A673 (cell line): ENCODE measurements around the gene SEC22A. TPM values are rescaled to one million over a fixed set of nuclear protein-coding genes. Genes with fewer than 3 reads are reported as not detected.

Source experiments
- BruUV-seq: library from RNA; stranded (reverse); fragments of 400-500 nt; replicated peaks from 2 replicates; lab custom pipeline; 2021; lab: Mats Ljungman, UMichigan
- CTCF ChIA-PET: fragments of 300-600 bp; sonication (Branson Sonifier 250); formaldehyde crosslinking; loops from one replicate; lab custom pipeline; 2022; ENCODE audit warnings: antibody characterized with exemption; lab: Charles Lee
- POLR2A ChIA-PET: fragments of 300-600 bp; sonication (Branson Sonifier 250); formaldehyde crosslinking; loops from one replicate; lab custom pipeline; 2022; ENCODE audit warnings: antibody characterized with exemption; ENCODE audit not compliant: low non-redundant PET; lab: Charles Lee
- DNase-seq: peaks from one replicate; pipeline ENCODE4 v3.0.0-alpha.2; 2015; ENCODE audit warnings: low spot score
- H3K27ac ChIP-seq: fragments of 200-600 bp; sonication (generic); 2 replicates; pipeline ENCODE4 v1.5.1; 2016; ENCODE audit warnings: mixed run types, low read depth, mild to moderate bottlenecking, mixed read lengths, antibody characterized with exemption, low read length; ENCODE audit not compliant: poor library complexity, severe bottlenecking
- H3K27me3 ChIP-seq: fragments of 200-600 bp; sonication (generic); replicated peaks from 2 replicates; pipeline ENCODE4 v1.6.1; 2017; ENCODE audit warnings: mixed run types, low read depth, mild to moderate bottlenecking, mixed read lengths, antibody characterized with exemption, low read length; ENCODE audit not compliant: insufficient read depth, poor library complexity
- H3K36me3 ChIP-seq: fragments of 200-600 bp; sonication (generic); 2 replicates; pipeline ENCODE4 v1.6.1; 2016; ENCODE audit warnings: mixed run types, mild to moderate bottlenecking, mixed read lengths, antibody characterized with exemption, low read length; ENCODE audit not compliant: insufficient read depth, poor library complexity, severe bottlenecking
- H3K4me1 ChIP-seq: fragments of 200-600 bp; sonication (generic); 2 replicates; pipeline ENCODE4 v1.6.1; 2017; ENCODE audit warnings: mixed run types, mild to moderate bottlenecking, mixed read lengths, antibody characterized with exemption, low read length; ENCODE audit not compliant: insufficient read depth, poor library complexity, severe bottlenecking
- H3K4me3 ChIP-seq: fragments of 200-600 bp; sonication (generic); 2 replicates; pipeline ENCODE4 v1.5.1; 2016; ENCODE audit warnings: low read depth, mixed run types, mild to moderate bottlenecking, mixed read lengths, low read length; ENCODE audit not compliant: poor library complexity, severe bottlenecking
- H3K9me3 ChIP-seq: fragments of 200-600 bp; sonication (generic); 2 replicates; pipeline ENCODE4 v1.6.1; 2016; ENCODE audit warnings: mixed run types, low read depth, mild to moderate bottlenecking, mixed read lengths, antibody characterized with exemption, low read length; ENCODE audit not compliant: poor library complexity, severe bottlenecking
- CTCF ChIP-seq: fragments of 300-800, 200-600 bp; sonication (generic); conservative IDR thresholded peaks from 2 replicates; pipeline ENCODE4 v1.5.1; 2017; ENCODE audit warnings: low read depth, mild to moderate bottlenecking, antibody characterized with exemption, low read length, moderate library complexity, mixed read lengths
- EZH2 ChIP-seq: fragments of 200-600 bp; sonication (generic); IDR thresholded peaks from 2 replicates; pipeline ENCODE4 v1.6.1; 2017; ENCODE audit warnings: borderline replicate concordance, low read depth, mild to moderate bottlenecking, mixed read lengths, antibody characterized with exemption, low read length; ENCODE audit not compliant: poor library complexity, severe bottlenecking
- intact Hi-C: fragments of 100-400 bp; cut with micrococcal nuclease; formaldehyde crosslinking; loops from one replicate; pipeline ENCODE4 v1.10.0; 2022; ENCODE audit not compliant: unreplicated experiment
- total RNA-seq: library from RNA; stranded (reverse); gene quantifications from 2 replicates; pipeline ENCODE4 v1.2.3, GENCODE V29; 2021

SEC22A gene
- total RNA-seq, 1 experiment from 2014 or later, result 21.6 TPM

GRCh38 chr3:123290962-123291361 lies 89.2 kb downstream of the SEC22A start:
- Histone ChIP-seq H3K4me1 (no peaks in the 10 kb centered on the region), H3K27ac (no peak overlapping the region), H3K9me3 (no peaks in the 10 kb centered on the region), H3K4me3 (no peak overlapping the region), H3K27me3 (peaks cover 8% of the 10 kb centered on the region), H3K36me3 (no peaks in the 10 kb centered on the region)
- no TSS peak for BruUV-seq
- intact Hi-C loops, result no loop called here
- TF ChIP-seq CTCF, result no peak
- TF ChIP-seq EZH2, result no peak
- POLR2A ChIA-PET, result no interaction called here
- no peak for DNase-seq
- CTCF ChIA-PET, result no interaction called here

- Histone ChIP-seq H3K9me3 (no peaks in the 10 kb centered on the region), H3K36me3 (no peaks in the 10 kb centered on the region), H3K27ac (no peak overlapping the region), H3K4me3 (no peak overlapping the region), H3K27me3 (peaks cover 8% of the 10 kb centered on the region), H3K4me1 (no peaks in the 10 kb centered on the region)
- intact Hi-C loops, result no loop called here
- ChIA-PET POLR2A (no interaction called here), CTCF (no interaction called here)
- TF ChIP-seq EZH2, result no peak
- TF ChIP-seq CTCF, result no peak
- no TSS peak for BruUV-seq
- DNase-seq, result no peak
Measured at GRCh38 chr3:123291404-123291803, 89.7 kb downstream of the SEC22A start.

- H3K27ac ChIP-seq, result no peak overlapping the region
- H3K36me3 ChIP-seq, result no peaks in the 10 kb centered on the region
- POLR2A ChIA-PET, result no interaction called here
- no peak for DNase-seq
- CTCF ChIA-PET, result no interaction called here
- TF ChIP-seq CTCF (no peak), EZH2 (no peak)
- BruUV-seq, result no TSS peak
- intact Hi-C loops, result no loop called here
- H3K9me3 ChIP-seq, result no peaks in the 10 kb centered on the region
- no peaks in the 10 kb centered on the region for H3K4me1 ChIP-seq
- H3K27me3 ChIP-seq, result peaks cover 8% of the 10 kb centered on the region
- no peak overlapping the region for H3K4me3 ChIP-seq
Measured at GRCh38 chr3:123292321-123293310, 90.9 kb downstream of the SEC22A start.
